Measurements from ENCODE around the gene TTC6. TPM values are rescaled to one million over a fixed set of nuclear protein-coding genes. Genes with fewer than 3 reads are reported as not detected.

Gene TTC6
- total and polyA plus RNA-seq, 2 experiments from 2014 or later = not detected

DNA sequence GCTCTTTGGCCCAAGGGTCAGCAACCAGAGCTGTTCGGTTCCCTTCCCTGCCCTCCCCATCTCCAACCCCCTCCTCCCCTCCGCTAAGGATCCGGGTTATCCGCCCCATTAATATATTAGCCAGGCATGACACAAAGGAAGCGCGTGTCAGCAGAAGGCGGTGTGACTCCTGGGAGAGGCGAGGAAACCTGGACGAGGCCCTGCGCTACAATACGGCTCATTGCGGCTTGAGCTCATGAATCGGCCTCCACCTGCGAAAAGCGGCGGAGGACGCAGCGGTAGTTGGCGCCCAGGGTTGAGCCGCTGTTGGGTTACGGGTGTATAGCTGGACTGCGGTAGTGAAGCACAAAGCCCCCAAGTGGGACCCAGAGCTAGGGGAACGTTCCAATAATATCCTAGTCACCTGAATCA is 10.3 kb upstream of the TTC6 start:
- 21 to 25% methylated on average over 22 to 23 of the region's 23 CpGs for WGBS, 2 experiments (ENCODE audit: low coverage in 1 of 2, low lambda C conversion rate in 2 of 2, missing lambda C conversion rate in 2 of 2)

GRCh38 chr14:37585971-37586796 is 9.2 kb upstream of the TTC6 start:
- WGBS, 2 experiments (ENCODE audit: low coverage in 1 of 2, low lambda C conversion rate in 2 of 2, missing lambda C conversion rate in 2 of 2) = 33% methylated on average over 10 of the region's 10 CpGs
- DNase-seq = no peak
- in situ Hi-C loops (cut with MboI) = no loop called here

More for the DNA sequence above, 10.3 kb upstream of the TTC6 start:
- DNase-seq = no peak
- H3K27me3 ChIP-seq (replicated peaks; ENCODE audit: insufficient read depth) = peaks cover 77% of the 10 kb centered on the region
- no peaks in the 10 kb centered on the region for H3F3A ChIP-seq (ENCODE audit: insufficient read depth)
- H3K79me2 ChIP-seq (ENCODE audit: insufficient read depth) = no peaks in the 10 kb centered on the region
- TF ChIP-seq EZH2 (IDR thresholded peaks at IDR 0.05; ENCODE audit: insufficient read depth, poor library complexity, severe bottlenecking) (no peak), EZH2phosphoT487 (IDR thresholded peaks at IDR 0.05; ENCODE audit: insufficient read depth, low read depth) (no peak)
- H3K9me2 ChIP-seq (ENCODE audit: insufficient read depth) = no peaks in the 10 kb centered on the region
- no peaks in the 10 kb centered on the region for H4K20me1 ChIP-seq (ENCODE audit: insufficient read depth)
- no peaks in the 10 kb centered on the region for H3K4me1 ChIP-seq (ENCODE audit: insufficient read depth)
- H3K9me3 ChIP-seq (ENCODE audit: low read depth) = no peaks in the 10 kb centered on the region
- H3K27ac ChIP-seq = no peak overlapping the region
- H3K4me2 ChIP-seq (ENCODE audit: unreplicated experiment) = no peak overlapping the region
- H3K36me3 ChIP-seq (ENCODE audit: low read depth) = no peaks in the 10 kb centered on the region
- no peak overlapping the region for H3K4me3 ChIP-seq
- in situ Hi-C loops (cut with MboI) = no loop called here
- H2AFZ ChIP-seq = no peak overlapping the region
- no peak overlapping the region for H3K9ac ChIP-seq

DNA sequence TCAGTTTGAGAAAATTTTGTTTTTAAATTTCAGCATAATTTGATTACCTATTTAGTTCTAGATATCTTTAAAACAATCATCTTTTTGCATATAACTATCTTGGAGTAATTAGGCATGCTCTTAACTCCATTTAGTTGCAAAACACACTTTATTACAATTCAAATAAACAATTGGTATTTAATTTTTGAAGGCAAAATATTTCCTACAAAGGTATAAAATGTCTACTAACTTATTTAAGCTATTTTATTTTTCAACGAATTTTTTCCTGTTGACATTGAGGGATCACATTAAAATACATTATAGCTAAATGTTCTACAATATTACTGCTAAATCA is 8.7 kb upstream of the TTC6 start:
- H3K9me2 ChIP-seq (ENCODE audit: insufficient read depth) = no peaks in the 10 kb centered on the region
- H3K9ac ChIP-seq = no peak overlapping the region
- WGBS, 2 experiments (ENCODE audit: low coverage in 1 of 2, low lambda C conversion rate in 2 of 2, missing lambda C conversion rate in 2 of 2) = 2 to 3% methylated on average over 1 of the region's 1 CpG
- no peak overlapping the region for H3K4me2 ChIP-seq (ENCODE audit: unreplicated experiment)
- no peaks in the 10 kb centered on the region for H3F3A ChIP-seq (ENCODE audit: insufficient read depth)
- H3K27ac ChIP-seq = no peak overlapping the region
- no peak overlapping the region for H3K4me3 ChIP-seq
- no peaks in the 10 kb centered on the region for H3K9me3 ChIP-seq (ENCODE audit: low read depth)
- TF ChIP-seq EZH2phosphoT487 (IDR thresholded peaks at IDR 0.05; ENCODE audit: insufficient read depth, low read depth) = 0 out of 2 replicates have a peak, but pooled peaks have one; percentile 20
- peak; percentile 28 for TF ChIP-seq EZH2 (IDR thresholded peaks at IDR 0.05; ENCODE audit: insufficient read depth, poor library complexity, severe bottlenecking)
- H3K27me3 ChIP-seq (replicated peaks; ENCODE audit: insufficient read depth) = peaks cover 91% of the 10 kb centered on the region
- H3K4me1 ChIP-seq (ENCODE audit: insufficient read depth) = no peaks in the 10 kb centered on the region
- in situ Hi-C loops (cut with MboI) = no loop called here
- H3K36me3 ChIP-seq (ENCODE audit: low read depth) = no peaks in the 10 kb centered on the region
- no peak for DNase-seq
- no peaks in the 10 kb centered on the region for H4K20me1 ChIP-seq (ENCODE audit: insufficient read depth)
- H3K79me2 ChIP-seq (ENCODE audit: insufficient read depth) = no peaks in the 10 kb centered on the region
- no peak overlapping the region for H2AFZ ChIP-seq

More at GRCh38 chr14:37585971-37586796, 9.2 kb upstream of the TTC6 start:
- no peak overlapping the region for H3K27ac ChIP-seq
- no peaks in the 10 kb centered on the region for H3K4me1 ChIP-seq (ENCODE audit: insufficient read depth)
- no peak overlapping the region for H3K9ac ChIP-seq
- no peaks in the 10 kb centered on the region for H3K9me2 ChIP-seq (ENCODE audit: insufficient read depth)
- no peaks in the 10 kb centered on the region for H3K79me2 ChIP-seq (ENCODE audit: insufficient read depth)
- no peak for TF ChIP-seq EZH2 (IDR thresholded peaks at IDR 0.05; ENCODE audit: insufficient read depth, poor library complexity, severe bottlenecking)
- TF ChIP-seq EZH2phosphoT487 (IDR thresholded peaks at IDR 0.05; ENCODE audit: insufficient read depth, low read depth) = no peak
- no peak overlapping the region for H2AFZ ChIP-seq
- no peak overlapping the region for H3K4me2 ChIP-seq (ENCODE audit: unreplicated experiment)
- H3K9me3 ChIP-seq (ENCODE audit: low read depth) = no peaks in the 10 kb centered on the region
- H3F3A ChIP-seq (ENCODE audit: insufficient read depth) = no peaks in the 10 kb centered on the region
- H4K20me1 ChIP-seq (ENCODE audit: insufficient read depth) = no peaks in the 10 kb centered on the region
- H3K4me3 ChIP-seq = no peak overlapping the region
- H3K27me3 ChIP-seq (replicated peaks; ENCODE audit: insufficient read depth) = peaks cover 87% of the 10 kb centered on the region
- no peaks in the 10 kb centered on the region for H3K36me3 ChIP-seq (ENCODE audit: low read depth)

GRCh38 chr14:37587131-37587803 is 8.2 kb upstream of the TTC6 start:
- in situ Hi-C loops (cut with MboI) = no loop called here
- no peak for DNase-seq
- 26 to 30% methylated on average over 4 of the region's 4 CpGs for WGBS, 2 experiments (ENCODE audit: low coverage in 1 of 2, low lambda C conversion rate in 2 of 2, missing lambda C conversion rate in 2 of 2)

More at GRCh38 chr14:37587131-37587803, 8.2 kb upstream of the TTC6 start:
- H3K4me2 ChIP-seq (ENCODE audit: unreplicated experiment) = no peak overlapping the region
- no peaks in the 10 kb centered on the region for H4K20me1 ChIP-seq (ENCODE audit: insufficient read depth)
- TF ChIP-seq EZH2 (IDR thresholded peaks at IDR 0.05; ENCODE audit: insufficient read depth, poor library complexity, severe bottlenecking) = peak; percentile 37
- peak; percentile 19; the same call in 1 of the 2 replicates for TF ChIP-seq EZH2phosphoT487 (IDR thresholded peaks at IDR 0.05; ENCODE audit: insufficient read depth, low read depth)
- H3K9me2 ChIP-seq (ENCODE audit: insufficient read depth) = no peaks in the 10 kb centered on the region
- H3K9ac ChIP-seq = no peak overlapping the region
- no peaks in the 10 kb centered on the region for H3F3A ChIP-seq (ENCODE audit: insufficient read depth)
- no peak overlapping the region for H3K4me3 ChIP-seq
- H3K79me2 ChIP-seq (ENCODE audit: insufficient read depth) = no peaks in the 10 kb centered on the region
- no peaks in the 10 kb centered on the region for H3K4me1 ChIP-seq (ENCODE audit: insufficient read depth)
- H3K27me3 ChIP-seq (replicated peaks; ENCODE audit: insufficient read depth) = peaks cover 91% of the 10 kb centered on the region
- H3K9me3 ChIP-seq (ENCODE audit: low read depth) = no peaks in the 10 kb centered on the region
- no peaks in the 10 kb centered on the region for H3K36me3 ChIP-seq (ENCODE audit: low read depth)
- no peak overlapping the region for H3K27ac ChIP-seq
- no peak overlapping the region for H2AFZ ChIP-seq
